Stomach (tissue), 9 donors: ENCODE measurements around the gene SQSTM1. TPM values are rescaled to one million over a fixed set of nuclear protein-coding genes. Genes with fewer than 3 reads are reported as not detected.

Source experiments
- DNase-seq, 2 donors: peaks; one replicate each; pipeline versions ENCODE4 v3.0.0 to v3.0.0-alpha.2; 2013 to 2019
- H3K27ac ChIP-seq, 5 donors: fragments of 200-600 bp in 4 of 5; sonication (generic) in 4 of 5; one replicate each; pipeline ENCODE4 v1.5.1; 2013 to 2019; ENCODE audit warnings: mild to moderate bottlenecking in 1 of 5, moderate library complexity in 1 of 5
- H3K27me3 ChIP-seq, 3 donors: fragments of 200-600 bp; sonication (generic); one replicate each; pipeline ENCODE4 v1.5.1; 2017 to 2019; ENCODE audit warnings: mixed run types in 1 of 3
- H3K36me3 ChIP-seq, 4 donors: fragments of 200-600 bp; sonication (generic); 1 replicate in 3 of 4; 2 replicates in 1 of 4; pipeline ENCODE4 v1.5.1; 2016 to 2019
- H3K4me1 ChIP-seq, 4 donors: fragments of 200-600 bp; sonication (generic); one replicate each; pipeline ENCODE4 v1.5.1; 2016 to 2019
- H3K4me3 ChIP-seq, 4 donors: fragments of 200-600 bp; sonication (generic) in 3 of 4; one replicate each; pipeline ENCODE4 v1.5.1; 2016 to 2019; ENCODE audit warnings: mild to moderate bottlenecking in 1 of 4
- H3K9me3 ChIP-seq, 4 donors: fragments of 200-600 bp; sonication (generic); one replicate each; pipeline ENCODE4 v1.5.1; 2016 to 2019
- EP300 ChIP-seq: sonication (generic); formaldehyde crosslinking; IDR thresholded peaks from one replicate; pipeline ENCODE4 v1.6.1; 2017; ENCODE audit warnings: antibody characterized with exemption
- POLR2A ChIP-seq, 4 donors: fragments of 450-650 bp; IDR thresholded peaks; one replicate each; pipeline ENCODE4 v1.6.1; 2016; ENCODE audit warnings: antibody characterized with exemption in 4 of 4, control low read depth in 2 of 4, mild to moderate bottlenecking in 1 of 4, moderate library complexity in 1 of 4
- POLR2AphosphoS5 ChIP-seq, 3 donors: sonication (generic); formaldehyde crosslinking; IDR thresholded peaks; one replicate each; pipeline ENCODE4 v1.6.1; 2016; ENCODE audit warnings: antibody characterized with exemption in 3 of 3
- WGBS, 5 donors: extraction: QIAGEN DNeasy Blood & Tissue Kit in 3 of 5; methylation state at CpG; one replicate each; pipeline versions ENCODE4 v1.1.5 to v1.1.7; 2013 to 2018; 5-methylcytosine and 5-hydroxymethylcytosine counted together
- intact Hi-C: fragments of 100-400 bp; cut with DNase I; formaldehyde crosslinking; loops from one replicate; pipeline ENCODE4 v1.15.1; 2023; ENCODE audit warnings: low total_unique reads
- polyA plus RNA-seq, 3 donors: library from polyadenylated mRNA; stranded (reverse); fragments of 200-250 nt; gene quantifications; one replicate each; pipeline ENCODE4 v1.2.3, GENCODE V29; 2013
- total RNA-seq, 5 donors: library from RNA; depleted of rRNA; stranded (reverse); fragments of >200 nt; gene quantifications; one replicate each; pipeline versions ENCODE4 v1.1.0 to v1.2.3, GENCODE V29; 2014 to 2016
- TF ChIP-seq, protein P1 (sequence below), 7 experiments: fragments of 450-650 bp in 4 of 7; fragments of 200-600 bp in 3 of 7; sonication (generic) in 3 of 7; IDR thresholded peaks; one replicate each; pipeline ENCODE4 v1.5.1; 2016 to 2019; ENCODE audit warnings: antibody characterized with exemption in 7 of 7, control low read depth in 2 of 7, mild to moderate bottlenecking in 1 of 7
- donor health status: healthy with polysubstance abuse.
- donor health status: Bipolar disorder and iron deficiency.
- donor health status: healthy.

Gene SQSTM1
- total and polyA plus RNA-seq, 8 donors = 163 to 693 (median 356) TPM

DNA sequence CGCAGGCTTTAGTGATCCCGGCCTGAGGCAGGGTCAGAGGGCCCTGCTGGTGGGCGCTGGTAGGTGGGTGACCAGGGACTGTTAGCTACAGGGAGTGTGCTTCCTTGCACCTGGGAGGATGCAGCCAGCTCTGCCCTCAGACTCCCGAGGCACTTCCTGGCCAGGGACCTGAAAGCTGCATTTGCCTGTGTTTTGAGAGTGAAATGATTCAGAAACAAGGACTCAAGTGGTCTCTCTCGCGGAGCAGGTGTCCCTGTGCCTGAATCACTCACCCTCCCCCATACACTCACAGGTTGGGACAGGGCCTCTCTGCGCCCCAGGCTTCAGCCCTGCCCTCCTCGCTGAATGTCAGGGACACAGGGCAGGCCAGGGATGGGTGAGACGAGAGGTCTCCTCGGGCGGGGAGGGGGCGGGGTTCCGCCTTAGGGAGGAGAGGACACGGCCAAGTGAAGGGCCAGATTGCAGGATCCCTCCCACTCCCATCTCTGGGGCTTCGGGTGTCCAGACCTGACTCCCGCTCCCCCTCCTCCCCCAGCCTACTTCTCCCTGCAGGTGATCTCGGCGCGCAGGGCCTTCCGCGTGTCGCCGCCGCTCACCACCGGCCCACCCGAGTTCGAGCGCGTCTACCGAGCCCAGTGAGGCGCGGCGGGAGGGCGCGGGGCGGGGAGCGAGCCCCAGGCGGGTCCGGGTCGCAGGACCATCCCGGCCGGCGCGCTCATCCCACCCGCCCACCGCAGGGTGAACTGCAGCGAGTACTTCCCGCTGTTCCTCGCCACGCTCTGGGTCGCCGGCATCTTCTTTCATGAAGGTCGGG lies 25.4 kb upstream of the SQSTM1 start:
- peak; percentile 31 to 65 for DNase-seq
- Histone ChIP-seq H3K4me1 (peaks cover 38 to 62% (median 55%) of the 10 kb centered on the region in 4 donors), H3K27me3 (no peaks in the 10 kb centered on the region), H3K4me3 (peak overlapping the region; percentile 64 to 75 (median 68)), H3K36me3 (peaks cover 32 to 37% (median 34%) of the 10 kb centered on the region in 4 donors), H3K27ac (peak overlapping the region; percentile 84 to 91 (median 89)), H3K9me3 (no peaks in the 10 kb centered on the region)
- intact Hi-C loops = no loop called here
- no peak for TF ChIP-seq EP300
- TF ChIP-seq POLR2AphosphoS5 (IDR thresholded peaks at IDR 0.05) = no peak
- TF ChIP-seq POLR2A (IDR thresholded peaks at IDR 0.05) = no peak
- TF ChIP-seq, protein P1, sequence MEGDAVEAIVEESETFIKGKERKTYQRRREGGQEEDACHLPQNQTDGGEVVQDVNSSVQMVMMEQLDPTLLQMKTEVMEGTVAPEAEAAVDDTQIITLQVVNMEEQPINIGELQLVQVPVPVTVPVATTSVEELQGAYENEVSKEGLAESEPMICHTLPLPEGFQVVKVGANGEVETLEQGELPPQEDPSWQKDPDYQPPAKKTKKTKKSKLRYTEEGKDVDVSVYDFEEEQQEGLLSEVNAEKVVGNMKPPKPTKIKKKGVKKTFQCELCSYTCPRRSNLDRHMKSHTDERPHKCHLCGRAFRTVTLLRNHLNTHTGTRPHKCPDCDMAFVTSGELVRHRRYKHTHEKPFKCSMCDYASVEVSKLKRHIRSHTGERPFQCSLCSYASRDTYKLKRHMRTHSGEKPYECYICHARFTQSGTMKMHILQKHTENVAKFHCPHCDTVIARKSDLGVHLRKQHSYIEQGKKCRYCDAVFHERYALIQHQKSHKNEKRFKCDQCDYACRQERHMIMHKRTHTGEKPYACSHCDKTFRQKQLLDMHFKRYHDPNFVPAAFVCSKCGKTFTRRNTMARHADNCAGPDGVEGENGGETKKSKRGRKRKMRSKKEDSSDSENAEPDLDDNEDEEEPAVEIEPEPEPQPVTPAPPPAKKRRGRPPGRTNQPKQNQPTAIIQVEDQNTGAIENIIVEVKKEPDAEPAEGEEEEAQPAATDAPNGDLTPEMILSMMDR (IDR thresholded peaks at IDR 0.05) = no peak
- whole genome bisulfite sequencing, 5 donors = 4 to 34% (median 6%) methylated on average over 6 to 53 of the region's 53 CpGs

DNA sequence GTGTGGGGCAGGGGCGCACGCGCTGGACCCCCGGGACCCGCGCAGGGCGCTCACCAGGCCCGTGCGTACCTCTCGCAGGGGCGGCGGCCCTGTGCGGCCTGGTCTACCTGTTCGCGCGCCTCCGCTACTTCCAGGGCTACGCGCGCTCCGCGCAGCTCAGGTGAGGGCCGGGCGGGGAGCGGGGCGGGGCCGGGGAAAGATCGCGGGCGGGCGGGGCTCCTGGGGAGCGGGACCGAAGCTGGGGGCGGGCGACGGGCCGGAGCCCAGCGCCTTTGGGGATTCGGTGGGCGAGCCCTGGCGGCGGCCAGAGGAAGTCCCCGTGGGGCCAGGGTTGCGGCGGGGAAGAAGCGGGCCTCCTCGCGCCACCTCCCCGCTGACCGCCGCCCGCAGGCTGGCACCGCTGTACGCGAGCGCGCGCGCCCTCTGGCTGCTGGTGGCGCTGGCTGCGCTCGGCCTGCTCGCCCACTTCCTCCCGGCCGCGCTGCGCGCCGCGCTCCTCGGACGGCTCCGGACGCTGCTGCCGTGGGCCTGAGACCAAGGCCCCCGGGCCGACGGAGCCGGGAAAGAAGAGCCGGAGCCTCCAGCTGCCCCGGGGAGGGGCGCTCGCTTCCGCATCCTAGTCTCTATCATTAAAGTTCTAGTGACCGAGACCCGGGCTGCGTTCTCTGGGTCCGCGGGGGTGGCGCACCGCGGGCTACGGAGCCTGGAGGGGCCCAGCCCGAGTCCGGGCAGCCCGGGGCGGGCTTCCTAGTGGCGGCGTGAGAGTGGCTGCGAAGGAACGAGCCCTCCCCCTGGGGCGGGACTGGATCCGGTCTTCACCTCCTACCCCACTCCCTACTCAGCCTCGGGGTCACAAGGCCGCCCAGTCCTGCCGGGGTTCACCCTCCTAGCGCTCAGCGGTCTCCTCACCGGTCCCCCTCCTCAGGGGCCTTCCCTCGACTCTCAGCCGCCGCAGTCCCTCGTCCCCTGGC lies 24.6 kb upstream of the SQSTM1 start:
- Histone ChIP-seq H3K4me3 (peak overlapping the region; percentile 64 to 75 (median 68)), H3K9me3 (no peaks in the 10 kb centered on the region), H3K27me3 (no peaks in the 10 kb centered on the region), H3K4me1 (peaks cover 38 to 65% (median 56%) of the 10 kb centered on the region in 4 donors), H3K27ac (peak overlapping the region; percentile 84 to 91 (median 89)), H3K36me3 (peaks cover 40 to 46% (median 43%) of the 10 kb centered on the region in 4 donors)
- intact Hi-C loops = no loop called here
- TF ChIP-seq POLR2AphosphoS5 (IDR thresholded peaks at IDR 0.05) (peak in 1 of 3 donors; percentile 55), POLR2A (IDR thresholded peaks at IDR 0.05) (no peak), EP300 (no peak)
- TF ChIP-seq, protein P1 (IDR thresholded peaks at IDR 0.05) = peak in 5 of 7 experiments; percentile 28 to 91 (median 69)
- WGBS, 5 donors = 0 to 3% (median 3%) methylated on average over 54 to 113 of the region's 113 CpGs
- peak; percentile 87 to 96 for DNase-seq

DNA sequence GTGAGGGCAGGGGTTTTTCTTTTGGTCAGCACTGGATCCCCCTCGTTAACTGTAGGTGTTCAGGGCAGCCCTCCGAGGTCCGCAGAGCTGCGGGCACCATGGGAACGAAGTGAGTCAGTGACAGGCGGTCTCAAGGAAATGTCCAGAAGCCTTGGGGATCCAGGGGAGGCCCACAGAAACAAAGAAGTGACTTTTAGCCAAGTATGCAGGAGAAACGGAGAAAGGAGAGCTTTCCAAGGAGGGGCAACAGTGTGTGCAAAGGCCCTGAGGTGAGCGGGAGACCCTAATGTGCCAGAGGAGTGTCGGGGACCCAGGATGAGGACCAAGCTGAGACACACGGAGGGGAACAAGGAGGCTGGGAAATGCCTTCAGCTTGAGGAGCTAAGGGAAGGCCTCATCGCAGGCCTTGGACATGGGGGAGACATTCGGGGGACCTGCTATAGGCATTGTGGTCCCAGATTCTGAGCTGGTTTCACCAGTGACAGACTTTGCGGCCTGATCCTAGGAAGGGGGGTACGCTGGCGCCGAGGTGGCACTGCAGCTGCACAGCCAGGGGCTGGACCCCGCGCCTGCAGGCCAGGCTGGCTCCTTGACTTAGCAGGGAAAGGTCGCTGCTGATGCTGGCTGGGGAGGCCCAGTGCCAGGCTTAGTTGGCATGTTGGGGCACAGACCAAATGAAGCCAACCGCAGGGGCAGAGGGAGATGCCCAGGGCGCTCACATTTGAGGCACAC lies 23.7 kb upstream of the SQSTM1 start:
- 75 to 85% (median 82%) methylated on average over 15 to 21 of the region's 21 CpGs for WGBS, 5 donors
- peak overlapping the region; percentile 84 to 91 (median 89) for H3K27ac ChIP-seq
- TF ChIP-seq POLR2AphosphoS5 (IDR thresholded peaks at IDR 0.05) (no peak), POLR2A (IDR thresholded peaks at IDR 0.05) (no peak), EP300 (no peak)
- TF ChIP-seq, protein P1 (IDR thresholded peaks at IDR 0.05) = no peak
- intact Hi-C loops = no loop called here
- no peaks in the 10 kb centered on the region for H3K27me3 ChIP-seq
- peak in 1 of 2 donors; percentile 19 for DNase-seq
- H3K4me1 ChIP-seq = peaks cover 46 to 67% (median 62%) of the 10 kb centered on the region in 4 donors
- peaks cover 45 to 51% (median 49%) of the 10 kb centered on the region in 4 donors for H3K36me3 ChIP-seq
- no peaks in the 10 kb centered on the region for H3K9me3 ChIP-seq
- peak overlapping the region; percentile 64 to 75 (median 68) for H3K4me3 ChIP-seq
